PC-3 (cell line): ENCODE measurements around the gene SCN9A.

Source experiments
- EZH2 ChIP-seq: fragments of 300-600 bp; sonication (generic); IDR thresholded peaks from one replicate; pipeline ENCODE4 v1.6.1; 2017; ENCODE audit warnings: antibody characterized with exemption, mild to moderate bottlenecking, low read length; ENCODE audit not compliant: unreplicated experiment
- EZH2phosphoT487 ChIP-seq: fragments of 300-600 bp; sonication (generic); IDR thresholded peaks from 2 replicates; pipeline ENCODE4 v1.6.1; 2018; ENCODE audit warnings: mild to moderate bottlenecking, antibody characterized with exemption, low read length, borderline replicate concordance
- TF ChIP-seq, protein P1 (sequence below): fragments of 300-600 bp; sonication (generic); conservative IDR thresholded peaks from 2 replicates; pipeline ENCODE4 v1.5.1; 2017; ENCODE audit warnings: antibody characterized with exemption, low read depth, mild to moderate bottlenecking, low read length

DNA sequence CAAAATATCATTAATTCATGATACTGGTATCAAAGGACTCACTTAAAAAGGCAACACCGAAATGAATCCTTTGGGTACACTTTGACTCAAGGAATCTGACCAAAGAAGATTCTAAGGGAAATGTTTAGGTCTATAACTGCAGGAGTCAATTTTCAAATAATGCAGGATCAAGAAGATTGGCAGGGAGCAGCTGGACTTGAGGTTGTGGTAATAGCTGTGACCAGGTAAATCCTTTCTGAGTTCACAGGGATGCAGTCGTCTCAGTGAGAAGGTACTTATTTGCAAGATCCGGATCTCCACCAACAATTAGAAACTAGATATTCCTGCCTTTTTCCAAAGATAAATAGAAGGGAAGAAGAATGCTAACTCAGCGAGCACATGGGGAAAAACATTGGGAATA lies 96.9 kb downstream of the SCN9A start:
- TF ChIP-seq EZH2, result no peak
- TF ChIP-seq, protein P1, sequence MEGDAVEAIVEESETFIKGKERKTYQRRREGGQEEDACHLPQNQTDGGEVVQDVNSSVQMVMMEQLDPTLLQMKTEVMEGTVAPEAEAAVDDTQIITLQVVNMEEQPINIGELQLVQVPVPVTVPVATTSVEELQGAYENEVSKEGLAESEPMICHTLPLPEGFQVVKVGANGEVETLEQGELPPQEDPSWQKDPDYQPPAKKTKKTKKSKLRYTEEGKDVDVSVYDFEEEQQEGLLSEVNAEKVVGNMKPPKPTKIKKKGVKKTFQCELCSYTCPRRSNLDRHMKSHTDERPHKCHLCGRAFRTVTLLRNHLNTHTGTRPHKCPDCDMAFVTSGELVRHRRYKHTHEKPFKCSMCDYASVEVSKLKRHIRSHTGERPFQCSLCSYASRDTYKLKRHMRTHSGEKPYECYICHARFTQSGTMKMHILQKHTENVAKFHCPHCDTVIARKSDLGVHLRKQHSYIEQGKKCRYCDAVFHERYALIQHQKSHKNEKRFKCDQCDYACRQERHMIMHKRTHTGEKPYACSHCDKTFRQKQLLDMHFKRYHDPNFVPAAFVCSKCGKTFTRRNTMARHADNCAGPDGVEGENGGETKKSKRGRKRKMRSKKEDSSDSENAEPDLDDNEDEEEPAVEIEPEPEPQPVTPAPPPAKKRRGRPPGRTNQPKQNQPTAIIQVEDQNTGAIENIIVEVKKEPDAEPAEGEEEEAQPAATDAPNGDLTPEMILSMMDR, result no peak
- no peak for TF ChIP-seq EZH2phosphoT487
